Spinal cord (tissue), 10 donors: ENCODE data around the gene KLF1. TPM values are rescaled to one million over a fixed set of nuclear protein-coding genes. Genes with fewer than 3 reads are reported as not detected.
A peak's percentile ranks its signal among the peaks of the same experiment; 100 is the strongest.

Source experiments
- DNase-seq, 6 donors: peaks; one replicate each; pipeline versions ENCODE4 v3.0.0 to v3.0.0-alpha.2; 2013 to 2015; ENCODE audit warnings: low spot score in 6 of 6, low read depth in 4 of 6
- H3K27ac ChIP-seq: one replicate; pipeline ENCODE4 v1.5.1; 2013; ENCODE audit warnings: low read depth, low read length, control low read depth
- H3K27me3 ChIP-seq: one replicate; pipeline ENCODE4 v1.6.1; 2013; ENCODE audit warnings: low read length; ENCODE audit not compliant: control insufficient read depth, insufficient read depth
- H3K36me3 ChIP-seq: one replicate; pipeline ENCODE4 v1.6.1; 2013; ENCODE audit warnings: low read length; ENCODE audit not compliant: control insufficient read depth, insufficient read depth
- H3K4me1 ChIP-seq: one replicate; pipeline ENCODE4 v1.6.1; 2013; ENCODE audit warnings: low read length; ENCODE audit not compliant: control insufficient read depth, insufficient read depth
- H3K4me3 ChIP-seq: one replicate; pipeline ENCODE4 v1.5.1; 2013; ENCODE audit warnings: low read depth, low read length, control low read depth
- H3K9me3 ChIP-seq: one replicate; pipeline ENCODE4 v1.6.1; 2013; ENCODE audit warnings: low read length; ENCODE audit not compliant: control insufficient read depth, insufficient read depth
- WGBS: methylation state at CpG from one replicate; pipeline ENCODE4 v1.1.5; 2013; ENCODE audit warnings: missing lambda C conversion rate; ENCODE audit not compliant: insufficient coverage; 5-methylcytosine and 5-hydroxymethylcytosine counted together
- long read RNA-seq, 4 donors: transcript quantifications; one replicate each; lab custom pipeline, GENCODE V29; 2026
- polyA plus RNA-seq, 2 donors: library from polyadenylated mRNA; unstranded; fragments of 120-200 nt; gene quantifications; one replicate each; pipeline ENCODE4 v1.2.1, GENCODE V29; 2013; ENCODE audit not compliant: insufficient read length in 2 of 2
- total RNA-seq, 2 donors: library from RNA; depleted of rRNA in 1 of 2; stranded (reverse); fragments of 120-200 nt in 1 of 2; fragments of >200 nt in 1 of 2; gene quantifications; one replicate each; pipeline versions ENCODE4 v1.2.3 to v1.2.4, GENCODE V29; 2013 to 2014
- donor health status: healthy.

Gene KLF1
- total RNA-seq (1 to 10 TPM; 2.1 to 3.2 TPM), polyA plus RNA-seq (under 1 TPM; 0.42 to 0.57 TPM)
- long read RNA-seq, donor 1, result 0 reads
- long read RNA-seq, donor 2, result 0 reads
- long read RNA-seq, donor 3, result 0 reads
- long read RNA-seq, donor 4, result 0 reads

DNA sequence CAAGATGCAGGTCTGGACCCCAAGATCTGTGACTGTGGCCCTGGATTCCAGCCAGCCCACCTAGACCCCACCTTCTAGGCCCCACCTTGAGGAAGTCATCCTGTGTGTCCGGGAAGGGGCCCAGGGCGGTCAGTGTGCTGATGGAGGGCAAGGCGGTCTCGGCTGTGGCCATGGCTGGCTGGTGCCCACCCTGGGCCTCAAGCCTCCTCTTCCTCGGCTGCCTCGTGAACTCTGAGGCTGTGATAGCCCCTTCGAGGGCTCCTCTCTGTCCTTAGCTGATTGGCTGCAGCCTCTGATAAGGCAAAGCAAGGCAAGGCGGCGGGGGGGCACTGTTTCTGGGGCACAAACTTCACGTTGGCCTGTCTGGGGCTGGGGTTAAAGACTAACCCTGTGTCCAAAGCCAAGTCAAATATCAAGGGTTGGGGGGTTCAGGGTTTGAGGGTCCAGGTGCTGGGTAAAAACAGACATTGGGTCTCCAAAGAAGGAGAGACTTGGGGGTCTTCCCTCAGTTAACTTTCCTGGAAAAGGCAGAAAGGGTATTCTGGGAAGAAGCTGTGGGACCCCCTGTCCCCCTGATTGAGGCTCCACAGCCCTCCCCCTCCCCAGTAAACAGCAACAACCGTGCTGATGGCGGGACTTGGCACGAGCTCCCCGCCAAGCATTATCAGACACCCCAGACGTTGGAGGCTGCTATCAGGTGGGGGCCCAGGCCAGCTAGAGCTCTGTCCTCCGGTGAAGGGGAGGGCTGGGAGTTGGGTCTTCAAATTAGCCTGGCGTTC is at the start of gene KLF1:
Gene KLF1, minus strand, starts transcription at position 233 of the 779 bp plus-strand sequence. Its CDS starts 61 bp downstream, at position 172.
- Histone ChIP-seq H3K27ac (no peak within 1 kb of the TSS), H3K36me3 (peaks cover 7% of the 10 kb centered on the region), H3K27me3 (peaks cover 36% of the 10 kb centered on the region), H3K4me1 (peaks cover 33% of the 10 kb centered on the region), H3K9me3 (no peaks in the 10 kb centered on the region), H3K4me3 (no peak within 1 kb of the TSS)
- DNase-seq, result no peak
- 72% methylated on average over 15 of the region's 17 CpGs for WGBS

GRCh38 chr19:12936582-12936981 is 49.6 kb upstream of the KLF1 start:
- 88% methylated on average over 4 of the region's 7 CpGs for WGBS
- Histone ChIP-seq H3K9me3 (no peaks in the 10 kb centered on the region), H3K36me3 (peaks cover 20% of the 10 kb centered on the region), H3K4me1 (peaks cover 51% of the 10 kb centered on the region), H3K4me3 (no peak overlapping the region), H3K27me3 (no peaks in the 10 kb centered on the region), H3K27ac (no peak overlapping the region)
- DNase-seq, result no peak

DNA sequence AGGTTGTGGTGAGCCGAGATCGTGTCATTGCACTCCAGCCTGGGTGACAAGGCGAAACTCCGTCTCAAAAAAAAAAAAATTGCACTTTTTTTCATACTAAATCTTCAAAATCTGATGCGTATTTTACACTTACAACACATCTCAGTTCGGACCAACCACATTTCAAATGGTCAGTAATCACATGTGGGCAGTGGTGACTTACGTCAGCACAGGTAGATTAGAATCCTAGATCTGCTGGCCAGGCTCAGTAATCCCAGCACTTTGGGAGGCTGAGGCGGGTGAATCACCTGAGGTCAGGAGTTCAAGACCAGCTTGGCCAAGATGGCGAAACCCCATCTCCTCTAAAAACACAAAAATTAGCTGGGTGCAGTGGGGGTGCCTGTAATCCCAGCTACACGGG is 48.1 kb upstream of the KLF1 start:
- Histone ChIP-seq H3K27ac (no peak overlapping the region), H3K36me3 (peaks cover 19% of the 10 kb centered on the region), H3K27me3 (no peaks in the 10 kb centered on the region), H3K4me3 (no peak overlapping the region), H3K9me3 (no peaks in the 10 kb centered on the region), H3K4me1 (peaks cover 37% of the 10 kb centered on the region)
- 96% methylated on average over 8 of the region's 10 CpGs for WGBS
- no peak for DNase-seq

GRCh38 chr19:12933287-12934072 is 46.5 kb upstream of the KLF1 start, which contains the start of gene FARSA:
FARSA (minus strand) TSS chr19:12933711; CDS start chr19:12933696, 15 bp downstream.
- Histone ChIP-seq H3K27me3 (no peaks in the 10 kb centered on the region), H3K4me1 (peaks cover 29% of the 10 kb centered on the region), H3K36me3 (peaks cover 30% of the 10 kb centered on the region), H3K27ac (peak within 1 kb of the TSS; percentile 63), H3K9me3 (no peaks in the 10 kb centered on the region), H3K4me3 (peak within 1 kb of the TSS; percentile 82)
- peak in 4 of 6 donors; percentile 86 to 98 (median 92) for DNase-seq
- WGBS, result under 1% methylated on average over 42 of the region's 51 CpGs

GRCh38 chr19:12932392-12933286 is 45.6 kb upstream of the KLF1 start:
- peaks cover 38% of the 10 kb centered on the region for H3K36me3 ChIP-seq

GRCh38 chr19:12930002-12930645 is 43.1 kb upstream of the KLF1 start:
- peaks cover 16% of the 10 kb centered on the region for H3K4me1 ChIP-seq
- DNase-seq, result no peak
- no peak overlapping the region for H3K4me3 ChIP-seq
- no peaks in the 10 kb centered on the region for H3K9me3 ChIP-seq
- H3K27me3 ChIP-seq, result no peaks in the 10 kb centered on the region
- no peak overlapping the region for H3K27ac ChIP-seq
- H3K36me3 ChIP-seq, result peaks cover 62% of the 10 kb centered on the region
- 94% methylated on average over 12 of the region's 19 CpGs for WGBS

More at GRCh38 chr19:12932392-12933286, 45.6 kb upstream of the KLF1 start:
- H3K4me1 ChIP-seq, result peaks cover 24% of the 10 kb centered on the region
- H3K9me3 ChIP-seq, result no peaks in the 10 kb centered on the region
- WGBS, result 30% methylated on average over 16 of the region's 16 CpGs
- no peak for DNase-seq
- H3K4me3 ChIP-seq, result peak overlapping the region; percentile 82
- H3K27me3 ChIP-seq, result no peaks in the 10 kb centered on the region
- peak overlapping the region; percentile 63 for H3K27ac ChIP-seq

- WGBS, result 96% methylated on average over 18 of the region's 29 CpGs
- H3K4me1 ChIP-seq, result no peaks in the 10 kb centered on the region
- no peaks in the 10 kb centered on the region for H3K9me3 ChIP-seq
- H3K36me3 ChIP-seq, result peaks cover 77% of the 10 kb centered on the region
- DNase-seq, result no peak
- H3K4me3 ChIP-seq, result no peak overlapping the region
- H3K27ac ChIP-seq, result no peak overlapping the region
- H3K27me3 ChIP-seq, result no peaks in the 10 kb centered on the region
Observed at GRCh38 chr19:12924621-12925310, 37.8 kb upstream of the KLF1 start.

DNA sequence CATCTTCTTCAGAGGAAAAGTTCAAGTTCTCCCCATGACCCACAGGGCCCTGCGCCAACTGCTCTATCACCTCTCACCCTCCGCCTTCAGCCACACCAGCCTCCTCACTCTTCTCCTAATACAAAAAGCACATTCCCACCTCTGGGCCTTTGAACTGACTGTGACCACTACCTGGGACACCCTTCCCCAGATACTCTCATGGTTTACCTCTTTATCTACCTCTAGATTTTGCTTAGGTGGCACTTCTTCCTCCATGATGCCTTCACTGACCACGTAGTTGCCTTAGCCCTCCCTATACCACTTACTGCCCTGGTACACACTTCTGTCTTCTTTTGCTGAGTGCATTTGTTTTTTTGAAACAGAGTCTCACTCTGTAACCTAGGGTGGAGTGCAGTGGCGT is 36.0 kb upstream of the KLF1 start:
- no peak overlapping the region for H3K27ac ChIP-seq
- no peak for DNase-seq
- peaks cover 13% of the 10 kb centered on the region for H3K4me1 ChIP-seq
- 100% methylated on average over 2 of the region's 4 CpGs for WGBS
- no peaks in the 10 kb centered on the region for H3K27me3 ChIP-seq
- H3K9me3 ChIP-seq, result no peaks in the 10 kb centered on the region
- peaks cover 59% of the 10 kb centered on the region for H3K36me3 ChIP-seq
- no peak overlapping the region for H3K4me3 ChIP-seq
